HUDEP-2 (cell line): ENCODE results near the gene EBI3.
"Not testable (repeated sequence)": the region's sequence is repeated elsewhere in the genome, so short reads cannot be mapped to it uniquely, and the experiment has no call there.

Experiments used
- DNase-seq, 76 experiments: peaks; one replicate each; lab custom pipeline; 2025; ENCODE audit not compliant: unreplicated experiment in 76 of 76; lab: John Stamatoyannopoulos, UW

The EBI3 gene

DNA sequence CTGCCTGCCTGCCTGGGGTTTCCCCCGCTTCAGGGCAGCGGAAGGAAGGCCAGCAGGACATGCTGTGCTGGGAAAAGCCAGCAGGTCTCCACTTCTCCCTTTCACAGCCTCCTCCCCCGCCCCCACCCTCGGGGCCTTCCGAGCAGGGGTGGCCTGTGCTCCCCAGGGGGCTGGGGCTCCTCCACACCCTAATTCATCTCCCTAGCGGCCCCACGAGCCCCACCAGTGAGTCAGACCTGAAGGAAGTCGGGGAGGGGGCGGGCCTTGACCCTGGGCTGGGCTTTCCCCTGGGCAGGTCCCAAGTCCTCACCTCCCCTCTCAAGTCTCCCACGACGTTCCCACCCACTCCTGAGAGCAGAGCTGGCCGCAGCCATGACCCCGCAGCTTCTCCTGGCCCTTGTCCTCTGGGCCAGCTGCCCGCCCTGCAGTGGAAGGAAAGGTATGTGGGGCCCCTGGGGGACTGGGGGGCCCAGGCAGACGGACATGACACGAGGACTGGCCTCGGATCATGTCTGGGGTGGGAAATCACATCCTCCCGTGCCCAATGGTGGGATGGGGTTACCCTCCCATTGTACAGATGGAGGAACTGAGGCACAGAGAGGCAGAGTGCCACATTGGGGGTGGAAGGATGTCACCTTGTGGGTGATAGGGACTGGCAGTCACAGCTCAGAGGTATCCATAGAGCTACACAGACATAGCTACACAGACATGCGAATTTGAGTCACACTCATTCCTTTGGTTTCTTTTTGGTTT, at the start of gene EBI3:
TSS of gene EBI3 (plus strand) at position 345 of the 753 bp plus-strand sequence. CDS start at position 373, 28 bp downstream.
- no peak for DNase-seq

DNA sequence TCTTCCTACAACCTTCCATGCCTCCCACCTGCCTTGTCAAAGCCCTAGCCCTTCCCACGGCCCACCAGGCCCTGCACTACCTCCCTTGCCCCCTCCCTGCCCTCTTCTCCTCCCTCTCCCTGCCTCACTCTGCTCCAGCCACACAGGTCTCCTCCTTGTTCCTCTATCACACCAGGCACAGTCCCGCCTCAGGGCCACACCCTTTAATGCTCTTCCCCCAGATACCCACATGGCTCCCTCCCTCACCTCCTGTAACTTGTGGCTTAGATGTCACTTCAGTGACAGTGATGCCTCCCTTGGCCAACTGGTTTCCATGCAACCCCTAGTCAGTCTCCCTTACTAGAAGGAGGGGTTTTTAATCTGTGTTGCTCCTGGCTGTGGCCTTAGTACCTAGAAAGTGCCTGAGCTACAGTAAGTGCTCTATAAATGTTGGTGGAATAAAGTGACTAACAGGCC, 48.2 kb upstream of the EBI3 start:
- DNase-seq = peak in 73 of 76 experiments; percentile 49 to 91 (median 77)

DNA sequence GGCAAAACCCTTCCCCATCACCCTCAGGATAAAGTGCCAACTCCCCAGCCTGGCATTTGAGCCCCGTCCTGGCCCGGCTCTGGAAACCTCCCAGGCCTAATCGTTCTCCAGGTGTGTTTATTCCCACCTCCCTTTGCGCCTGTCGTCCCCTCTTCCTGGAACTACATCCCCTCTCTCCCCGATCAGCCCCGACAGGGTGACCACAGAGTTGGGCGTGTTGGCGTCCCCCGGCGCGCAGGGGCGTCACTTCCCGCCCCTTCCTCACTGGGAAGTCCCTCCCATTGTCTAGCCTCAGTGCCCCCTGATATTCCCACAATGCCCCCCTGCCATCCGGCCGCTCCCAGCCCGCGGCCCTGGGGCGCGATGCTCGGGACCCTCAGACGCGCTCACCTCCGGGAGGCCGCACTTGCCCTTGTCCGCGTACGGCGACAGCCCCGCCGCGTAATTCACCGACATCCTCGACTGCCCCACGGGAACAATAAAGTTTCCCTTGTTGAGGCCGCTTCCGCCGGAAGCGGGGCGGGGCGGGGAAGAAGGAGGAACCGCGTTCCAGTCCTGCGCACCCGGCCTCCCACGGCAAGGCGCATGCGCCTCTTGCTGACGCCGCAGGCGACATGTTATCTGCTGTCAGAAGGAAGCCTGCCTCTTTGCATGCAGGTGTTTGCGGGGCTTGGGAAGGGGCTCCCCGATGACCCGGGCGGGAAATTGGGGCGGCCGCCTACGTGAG, 47.1 kb upstream of the EBI3 start, which contains the start of the genes ANKRD24 and SIRT6:
TSS of gene ANKRD24 (plus strand) at position 606 of the 727 bp plus-strand sequence. CDS start 3,737 bp downstream, outside the sequence.
TSS of gene SIRT6 (minus strand) at position 480 of the 727 bp plus-strand sequence. CDS start at position 456, 24 bp downstream.
- DNase-seq = peak in 75 of 76 experiments; percentile 52 to 98 (median 95)

DNA sequence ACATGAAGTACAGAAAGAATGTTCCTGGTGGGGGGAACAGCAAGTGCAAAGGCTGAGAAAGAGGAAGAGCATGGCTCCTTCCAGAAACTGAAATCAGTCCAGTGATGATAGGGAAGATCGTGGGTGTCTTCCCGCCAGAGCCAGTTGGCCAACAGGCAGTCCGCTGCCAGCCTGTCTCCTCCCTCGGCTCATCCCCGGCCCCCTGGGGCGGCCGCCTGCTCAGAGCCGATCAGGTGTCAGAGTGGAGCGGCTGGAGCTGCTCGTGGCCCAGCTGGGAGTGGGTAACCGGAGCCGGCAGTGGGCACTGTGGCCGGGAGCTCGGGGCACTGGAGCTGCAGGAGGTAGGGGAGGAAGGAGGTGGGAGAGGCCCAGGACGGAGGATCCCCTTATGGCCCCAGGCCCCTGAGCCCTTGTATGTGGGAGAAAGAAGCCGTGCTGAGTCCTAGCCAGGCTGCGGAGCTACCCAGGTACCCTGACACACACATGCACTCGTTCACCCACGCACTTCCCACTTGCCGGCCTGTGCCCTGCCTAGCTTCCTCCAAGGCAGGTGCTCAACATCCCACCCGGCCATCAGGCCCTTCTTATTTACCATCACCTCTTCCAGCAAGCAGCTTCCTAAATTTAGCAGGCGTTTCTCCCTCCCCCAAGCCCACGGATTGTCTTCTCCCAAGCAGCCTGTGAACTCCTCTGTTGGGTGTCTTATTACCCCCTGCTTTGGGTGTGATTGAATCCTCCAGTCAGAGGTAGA, 45.2 kb upstream of the EBI3 start:
- DNase-seq = no peak

DNA sequence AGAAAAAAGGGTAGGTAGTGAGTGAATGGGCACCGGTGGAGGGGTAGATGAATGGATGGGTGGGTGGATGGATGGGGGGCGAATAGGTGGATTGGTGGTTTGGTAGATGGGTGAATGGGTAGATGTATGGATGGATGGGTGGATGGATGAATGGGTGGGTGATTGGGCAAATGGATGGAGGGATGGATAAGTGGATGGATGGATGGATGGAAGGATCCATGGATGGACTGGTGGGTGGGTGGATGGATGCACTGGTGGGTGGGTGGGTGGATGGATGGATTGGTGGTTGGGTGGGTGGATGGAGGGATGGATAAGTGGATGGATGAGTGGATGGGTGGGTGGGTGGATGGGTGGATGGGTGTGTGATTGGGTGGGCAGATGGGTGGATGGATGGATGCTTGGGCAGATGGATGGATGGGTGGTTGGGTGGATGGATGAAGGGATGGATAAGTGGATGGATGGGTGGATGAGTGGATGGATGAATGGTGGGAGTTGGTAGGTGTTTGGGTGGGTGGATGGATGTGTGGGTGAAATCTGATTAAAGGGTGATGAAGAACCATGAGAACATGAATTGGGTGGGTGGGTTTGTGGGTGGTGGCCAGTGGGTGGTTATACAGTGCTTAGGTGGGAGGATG, 44.5 kb upstream of the EBI3 start:
- no peak for DNase-seq

DNA sequence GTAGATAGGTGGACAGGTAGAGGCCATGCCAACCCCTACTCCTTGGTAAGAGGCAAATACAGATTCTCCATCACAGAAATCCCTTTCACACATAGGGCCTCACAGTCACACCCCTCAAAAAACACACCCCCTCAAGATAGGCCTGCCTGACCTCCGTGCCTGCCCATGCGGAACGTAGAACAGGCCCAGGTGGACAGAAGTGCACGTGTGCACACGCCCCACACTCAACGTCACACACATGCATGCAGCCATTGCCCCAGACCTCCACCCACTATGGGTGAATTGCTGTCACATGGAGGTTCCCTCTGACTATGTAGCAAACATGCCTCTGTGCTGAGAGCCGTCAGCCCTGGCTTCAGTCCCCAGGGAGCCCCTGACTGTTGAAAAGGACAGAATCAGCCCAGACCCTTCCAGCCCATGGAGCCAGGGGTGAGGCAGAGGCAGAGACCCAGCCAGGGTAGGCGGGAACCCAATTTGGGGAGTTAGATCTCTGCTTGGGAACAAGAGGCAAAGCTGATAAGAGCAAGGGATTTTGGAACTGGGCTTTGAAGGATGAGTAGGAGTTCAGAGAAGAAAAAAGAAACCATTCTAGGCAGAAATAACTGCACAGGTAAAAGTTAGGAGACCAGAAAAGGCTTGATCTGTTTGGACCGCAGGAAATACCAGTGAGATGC, 43.8 kb upstream of the EBI3 start:
- DNase-seq = no peak

DNA sequence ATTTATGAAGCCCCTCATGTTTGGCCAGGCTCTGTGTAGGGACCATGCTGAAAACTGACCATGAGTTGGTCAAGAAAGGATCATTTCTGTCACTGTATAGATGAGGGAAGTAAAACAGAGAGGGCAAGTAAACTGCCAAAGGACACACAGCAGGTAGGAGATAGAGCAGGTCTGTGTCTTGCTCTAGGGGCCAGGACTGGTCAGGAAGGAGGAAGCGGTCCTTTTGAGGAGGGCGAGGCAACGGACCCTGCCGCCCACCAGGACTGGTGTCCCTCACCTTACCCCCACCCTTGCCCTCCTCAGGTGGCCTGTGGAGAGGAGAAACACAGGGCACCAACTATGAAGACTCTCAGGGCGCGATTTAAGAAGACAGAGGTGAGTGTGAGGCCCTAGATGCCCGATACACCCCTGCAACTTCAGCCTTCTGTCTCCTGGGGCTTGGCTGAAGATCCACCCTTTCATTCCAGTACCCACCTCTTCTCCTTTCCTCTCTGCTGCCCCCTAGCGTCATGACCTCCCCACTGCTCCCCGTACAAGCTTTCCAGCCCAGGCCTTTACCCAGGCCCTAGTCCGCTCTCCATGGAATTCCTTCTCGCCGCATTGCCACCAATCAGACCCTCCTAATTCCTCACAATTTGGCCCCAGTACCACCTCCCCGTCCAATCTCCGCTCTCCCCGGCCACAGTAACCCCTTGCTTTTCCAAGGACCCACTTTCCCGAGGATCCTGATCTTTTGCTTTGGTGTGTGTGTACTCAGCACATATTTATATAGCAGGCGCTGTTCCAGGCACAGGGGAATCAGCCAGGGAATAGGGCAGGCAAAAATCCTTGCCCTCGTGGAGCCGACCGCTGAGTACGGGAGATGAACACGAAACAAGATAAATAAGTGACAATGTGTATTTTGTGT, 43.0 kb upstream of the EBI3 start:
- peak in 69 of 76 experiments; percentile 20 to 97 (median 79) for DNase-seq

DNA sequence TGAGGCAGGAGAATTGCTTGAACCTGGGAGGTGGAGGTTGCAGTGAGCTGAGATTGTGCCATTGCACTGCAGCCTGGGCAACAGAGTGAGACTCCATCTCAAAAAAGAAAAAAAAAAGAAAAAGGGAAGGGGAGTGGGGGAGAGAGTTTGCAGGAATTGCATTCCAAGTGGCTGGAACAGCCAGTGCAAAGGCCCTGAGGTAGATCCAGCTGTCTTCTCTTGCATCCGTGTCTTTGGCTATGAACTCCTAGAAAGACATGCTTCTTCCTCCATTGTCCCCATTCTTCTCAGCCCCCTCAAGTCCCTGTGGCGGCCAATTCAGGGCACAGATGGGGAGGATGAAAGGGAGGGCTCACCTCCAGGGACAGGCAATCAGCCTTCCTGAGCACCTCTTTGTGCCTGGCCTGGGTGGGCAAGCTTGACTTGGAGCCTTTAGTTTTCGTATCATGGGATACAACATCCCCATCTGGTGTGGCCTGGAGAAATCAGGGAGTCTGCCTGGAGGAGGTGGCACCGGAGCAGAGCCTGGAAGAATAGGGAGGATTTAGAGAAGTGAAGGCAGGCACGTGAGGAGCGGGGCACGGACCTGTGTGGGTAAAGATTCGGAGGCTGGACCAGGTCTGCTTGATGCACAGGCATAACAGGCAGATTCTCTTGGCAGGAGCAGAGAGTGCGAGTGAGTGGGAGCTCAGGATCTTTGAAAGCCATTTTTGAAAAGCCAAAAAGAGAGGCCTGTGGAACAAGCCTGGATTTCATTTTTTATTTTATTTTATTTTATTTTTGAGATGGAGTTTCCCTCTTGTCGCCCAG, 41.8 kb upstream of the EBI3 start:
- DNase-seq = no peak

DNA sequence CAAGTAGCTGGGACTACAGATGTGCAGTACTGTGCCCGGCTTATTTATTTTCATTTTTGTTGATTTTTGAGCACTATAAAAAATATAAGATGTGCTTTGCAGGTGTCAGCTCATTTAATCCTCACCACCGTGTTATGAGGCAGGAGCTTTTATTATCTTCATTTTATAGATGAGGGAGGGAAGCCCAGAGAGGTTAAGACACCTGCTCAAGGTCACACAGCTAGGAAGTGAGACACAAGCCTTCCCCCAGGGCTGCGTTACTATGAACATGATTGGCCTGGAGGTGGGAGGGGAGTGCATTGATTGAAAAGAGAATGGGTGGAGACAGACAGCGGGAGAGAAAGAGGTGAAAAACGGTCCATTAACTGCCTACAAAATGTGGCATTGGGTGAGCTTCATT, 39.7 kb upstream of the EBI3 start:
- no peak for DNase-seq

DNA sequence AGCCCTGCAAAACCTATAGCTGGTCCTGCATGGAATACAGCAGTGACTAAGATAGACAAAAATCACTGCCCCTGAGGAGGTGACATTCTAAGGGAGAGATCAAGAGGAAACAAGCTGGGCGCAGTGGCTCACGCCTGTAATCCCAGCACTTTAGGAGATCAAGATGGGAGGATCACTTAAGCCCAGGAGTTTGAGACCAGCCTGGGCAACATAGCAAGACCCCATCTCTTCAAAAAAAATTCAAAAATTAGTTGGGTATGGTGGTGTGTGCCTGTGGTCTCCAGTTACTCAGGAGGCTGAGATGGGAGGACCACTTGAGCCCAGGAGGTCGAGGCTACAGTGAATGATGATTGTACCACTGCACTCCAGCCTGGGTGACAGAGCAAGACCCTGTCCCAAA, 36.8 kb upstream of the EBI3 start:
- not testable (repeated sequence) for DNase-seq

DNA sequence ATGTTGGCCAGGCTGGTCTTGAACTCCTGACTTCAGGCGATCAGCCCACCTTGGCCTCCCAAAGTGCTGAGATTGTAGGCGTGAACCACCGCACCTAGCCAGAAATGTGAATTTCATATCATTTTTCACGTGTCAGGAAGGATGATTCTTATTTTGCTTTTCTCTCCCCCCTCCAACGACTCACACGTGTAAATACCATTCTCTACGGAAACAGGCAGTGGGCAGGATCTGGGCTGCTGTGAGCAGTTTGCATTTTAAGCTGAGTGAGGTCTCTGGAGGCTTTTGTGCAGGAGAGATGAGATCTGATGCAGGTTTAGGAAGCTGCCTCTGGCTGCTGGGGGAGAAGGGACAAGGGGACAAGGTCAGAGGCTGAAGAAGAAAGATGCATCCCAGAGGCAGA, 35.0 kb upstream of the EBI3 start:
- no peak for DNase-seq

DNA sequence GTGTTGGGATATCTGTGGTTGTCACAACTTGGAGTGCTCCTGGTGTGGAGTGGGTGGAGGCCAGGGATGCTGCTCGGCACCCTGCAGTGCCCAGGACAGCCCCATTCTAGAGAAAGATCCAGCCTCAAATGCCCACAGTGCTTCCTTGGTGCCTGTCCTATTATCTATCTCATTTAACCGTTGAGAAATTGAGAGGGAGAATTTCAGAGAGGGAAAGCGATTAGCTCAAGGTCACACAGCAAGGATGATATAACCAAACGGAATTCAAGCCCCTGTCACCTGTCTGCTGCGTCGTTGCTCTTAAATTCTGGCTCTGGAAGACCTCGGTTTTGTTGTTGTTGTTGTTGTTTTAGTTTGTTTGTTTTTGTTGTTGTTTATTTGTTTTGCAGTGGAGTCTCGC, 33.3 kb upstream of the EBI3 start:
- no peak for DNase-seq

DNA sequence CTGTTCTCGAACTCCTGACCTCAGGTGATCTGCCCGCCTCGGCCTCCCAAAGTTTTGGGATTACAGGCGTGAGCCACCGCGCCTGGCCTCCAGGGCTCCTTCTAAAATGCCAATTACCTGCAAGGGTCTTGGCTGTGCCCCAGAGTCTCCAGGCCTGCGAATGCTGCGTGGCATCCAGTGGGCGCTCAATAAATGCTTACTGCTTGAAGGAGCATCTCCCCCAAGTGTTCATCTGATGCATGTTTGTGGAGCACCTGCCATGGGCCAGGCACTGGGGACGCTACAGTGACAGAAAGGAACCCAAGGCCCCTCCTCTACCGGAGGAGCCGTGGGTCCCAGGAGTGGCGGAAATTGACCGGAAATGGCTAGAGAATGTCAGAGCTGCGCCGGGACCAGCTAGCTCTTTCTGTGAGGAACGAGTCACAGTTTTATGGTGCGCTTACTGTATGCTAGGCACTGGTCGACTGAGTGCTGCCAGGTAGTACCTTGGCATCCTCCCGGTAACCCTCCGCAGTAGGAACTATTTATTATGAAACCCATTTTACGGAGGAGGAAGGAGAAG, 32.7 kb upstream of the EBI3 start:
- DNase-seq = no peak

DNA sequence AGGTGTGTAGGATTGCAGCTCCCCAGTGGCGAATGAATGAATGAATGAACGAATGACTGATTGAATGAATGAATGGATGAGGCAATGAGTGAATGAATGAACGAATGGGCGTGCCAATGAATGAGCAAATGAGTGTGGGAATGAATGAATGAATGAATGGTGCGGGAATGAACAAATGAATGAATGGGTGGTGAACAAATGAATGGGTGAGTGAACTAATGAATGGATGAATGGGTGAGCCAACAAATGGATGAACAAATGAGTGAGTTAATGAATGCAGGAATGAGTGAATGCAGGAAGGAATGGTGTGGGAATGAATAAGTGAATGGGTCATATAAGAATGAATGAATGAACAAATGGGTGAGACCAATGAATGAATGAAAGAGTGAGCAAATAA, 32.1 kb upstream of the EBI3 start:
- DNase-seq = no peak

DNA sequence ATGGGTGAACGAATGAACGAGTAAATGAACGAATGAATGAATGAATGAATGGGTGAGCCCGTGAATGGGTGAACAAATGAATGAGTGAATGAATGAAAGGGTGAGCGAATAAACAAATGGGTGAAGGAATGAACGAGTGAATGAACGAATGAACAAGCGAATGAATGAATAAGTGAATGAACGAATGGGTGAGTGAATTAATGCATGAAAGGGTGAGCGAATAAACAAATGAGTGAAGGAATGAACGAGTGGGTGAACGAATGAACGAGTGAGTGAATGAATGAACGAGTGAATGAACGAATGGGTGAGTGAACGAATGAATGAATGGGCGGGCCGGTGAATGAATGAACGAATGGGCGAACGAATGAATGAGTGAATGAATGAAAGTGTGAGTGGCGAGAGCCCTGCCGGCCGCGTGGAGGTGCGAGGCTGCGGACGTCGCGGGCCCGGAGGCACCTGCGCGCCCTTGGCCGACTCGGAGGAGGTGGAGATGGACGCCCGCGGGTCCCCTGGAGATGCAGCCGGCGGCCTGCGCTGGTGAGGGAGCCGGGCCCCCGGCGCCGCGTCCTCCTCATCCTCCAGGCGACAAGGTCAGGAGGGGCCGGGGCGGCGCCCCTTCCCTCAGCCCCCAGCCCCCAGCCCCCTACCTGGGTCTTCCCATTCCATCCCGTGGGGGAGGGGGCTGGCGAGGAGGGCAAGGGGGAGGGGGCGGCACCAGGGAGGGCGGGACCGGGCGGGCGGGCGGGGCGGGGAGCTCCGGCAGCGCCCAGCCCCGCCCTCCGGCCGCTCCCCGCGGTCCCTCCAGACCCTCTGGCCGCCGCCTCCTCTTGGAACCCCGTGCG, 31.5 kb upstream of the EBI3 start:
- no peak for DNase-seq

DNA sequence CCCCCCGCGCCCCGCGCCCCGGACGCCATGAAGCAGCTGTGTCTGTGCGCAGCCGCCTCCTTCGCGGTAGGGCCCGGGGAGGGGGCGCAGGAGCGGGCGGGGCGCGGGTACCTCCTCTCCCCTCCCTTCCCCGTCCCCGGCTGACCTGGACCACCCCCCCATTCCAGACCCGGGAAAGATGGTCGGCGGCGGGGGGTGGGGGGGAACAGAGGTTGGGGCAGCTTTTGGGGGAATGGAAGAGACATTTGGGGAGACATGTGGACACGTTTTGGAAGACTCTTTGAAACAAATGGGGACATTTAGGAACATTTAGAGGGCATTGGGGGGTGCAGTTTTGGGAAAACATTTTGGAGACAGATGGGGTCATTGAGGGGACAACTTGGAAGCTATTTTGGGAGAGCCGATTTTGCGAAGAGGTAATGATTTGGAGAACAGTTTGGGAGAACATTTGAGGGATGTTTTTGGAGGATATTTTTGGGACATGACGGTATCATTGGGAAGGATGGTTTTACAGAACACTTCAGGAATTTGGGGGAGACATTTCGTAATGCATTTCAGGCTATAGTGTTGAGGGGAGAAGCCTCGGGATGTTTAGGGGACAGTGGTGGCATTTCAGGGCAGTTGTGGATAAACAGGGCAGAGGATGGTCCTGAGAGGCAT, 30.7 kb upstream of the EBI3 start:
- no peak for DNase-seq
